Panc1 (cell line): Measurements from ENCODE around the gene DPP9. TPM values are rescaled to one million over a fixed set of nuclear protein-coding genes. Genes with fewer than 3 reads are reported as not detected.

Experiments
- ATAC-seq: fragments of 200-7000 bp; cut with Tn5 transposase; 2 replicates; pipeline ENCODE4 v1.9.1; 2020; ENCODE audit warnings: mild to moderate bottlenecking, moderate library complexity
- BruUV-seq: library from RNA; stranded (reverse); fragments of 400-500 nt; replicated peaks from 2 replicates; lab custom pipeline; 2021; lab: Mats Ljungman, UMichigan
- CTCF ChIA-PET: fragments of 300-600 bp; sonication (Branson Sonifier 250); formaldehyde crosslinking; loops from one replicate; lab custom pipeline; 2022; ENCODE audit warnings: antibody characterized with exemption; lab: Charles Lee
- POLR2A ChIA-PET: fragments of 300-600 bp; sonication (Branson Sonifier 250); formaldehyde crosslinking; loops from one replicate; lab custom pipeline; 2022; ENCODE audit warnings: antibody characterized with exemption; lab: Charles Lee
- DNase-seq: peaks from one replicate; pipeline ENCODE4 v3.0.0-alpha.2; 2010; ENCODE audit warnings: low read depth, low spot score
- H3K27ac ChIP-seq: 2 replicates; pipeline ENCODE4 v1.5.1; 2011; ENCODE audit warnings: mild to moderate bottlenecking, low read length, inconsistent platforms
- H3K27me3 ChIP-seq: fragments of 200-500 bp; sonication (Bioruptor generic); 2 replicates; pipeline ENCODE4 v1.6.0; 2014; ENCODE audit warnings: low read length, inconsistent platforms; ENCODE audit not compliant: control insufficient read depth, insufficient read depth
- H3K36me3 ChIP-seq: fragments of 200-500 bp; sonication (Bioruptor generic); 2 replicates; pipeline ENCODE4 v1.5.1; 2014; ENCODE audit warnings: inconsistent platforms, mild to moderate bottlenecking, low read length, moderate library complexity; ENCODE audit not compliant: control insufficient read depth, insufficient read depth
- H3K4me1 ChIP-seq: 2 replicates; pipeline ENCODE4 v1.5.1; 2011; ENCODE audit warnings: inconsistent platforms, mild to moderate bottlenecking, low read length, moderate library complexity; ENCODE audit not compliant: control insufficient read depth, insufficient read depth
- H3K4me3 ChIP-seq, 2 experiments: 2 replicates each; pipeline ENCODE4 v1.5.1; 2011 to 2012; ENCODE audit warnings: low read depth in 2 of 2, low read length in 2 of 2, mild to moderate bottlenecking in 2 of 2, inconsistent platforms in 1 of 2, moderate library complexity in 1 of 2
- H3K9me3 ChIP-seq: fragments of 200-500 bp; sonication (Bioruptor generic); 2 replicates; pipeline ENCODE4 v1.5.1; 2014; ENCODE audit warnings: low read depth, mild to moderate bottlenecking, inconsistent platforms, low read length, moderate library complexity; ENCODE audit not compliant: control insufficient read depth, insufficient read depth
- POLR2AphosphoS5 ChIP-seq: IDR thresholded peaks from 2 replicates; pipeline ENCODE4 v1.6.1; 2012; ENCODE audit warnings: mild to moderate bottlenecking, low read depth, low read length, moderate library complexity
- SIN3A ChIP-seq: IDR thresholded peaks from 2 replicates; pipeline ENCODE4 v1.6.1; 2012; ENCODE audit warnings: low read depth, mild to moderate bottlenecking, low read length, moderate library complexity, borderline replicate concordance; ENCODE audit not compliant: insufficient read depth
- TCF7L2 ChIP-seq: IDR thresholded peaks from 2 replicates; pipeline ENCODE4 v1.6.1; 2011; ENCODE audit warnings: mild to moderate bottlenecking, low read depth, low read length, inconsistent platforms
- in situ Hi-C: cut with HindIII; loops from 2 replicates; pipeline ENCODE4 v1.10.0; 2016; ENCODE audit warnings: low sequenced_read_pairs, low pct_unique_long_range_greater_than_20kb
- intact Hi-C: fragments of 100-400 bp; cut with micrococcal nuclease; formaldehyde crosslinking; loops from one replicate; pipeline ENCODE4 v1.10.0; 2022; ENCODE audit not compliant: unreplicated experiment
- total RNA-seq: library from RNA; stranded (reverse); gene quantifications from one replicate; pipeline ENCODE4 v1.2.1, GENCODE V29; 2021; ENCODE audit not compliant: unreplicated experiment
- TF ChIP-seq, protein P1 (sequence below): fragments of 450-650 bp; IDR thresholded peaks from 2 replicates; pipeline ENCODE4 v1.5.1; 2017; ENCODE audit warnings: mild to moderate bottlenecking
- TF ChIP-seq, protein P2 (sequence below), 2 experiments: IDR thresholded peaks; 2 replicates each; pipeline ENCODE4 v1.6.1; 2011 to 2012; ENCODE audit warnings: low read depth in 2 of 2, control low read depth in 1 of 2, low read length in 1 of 2, mild to moderate bottlenecking in 1 of 2, moderate library complexity in 1 of 2; ENCODE audit not compliant: insufficient read depth in 1 of 2

The DPP9 gene
- total RNA-seq, 1 experiment from 2014 or later = 108 TPM

DNA sequence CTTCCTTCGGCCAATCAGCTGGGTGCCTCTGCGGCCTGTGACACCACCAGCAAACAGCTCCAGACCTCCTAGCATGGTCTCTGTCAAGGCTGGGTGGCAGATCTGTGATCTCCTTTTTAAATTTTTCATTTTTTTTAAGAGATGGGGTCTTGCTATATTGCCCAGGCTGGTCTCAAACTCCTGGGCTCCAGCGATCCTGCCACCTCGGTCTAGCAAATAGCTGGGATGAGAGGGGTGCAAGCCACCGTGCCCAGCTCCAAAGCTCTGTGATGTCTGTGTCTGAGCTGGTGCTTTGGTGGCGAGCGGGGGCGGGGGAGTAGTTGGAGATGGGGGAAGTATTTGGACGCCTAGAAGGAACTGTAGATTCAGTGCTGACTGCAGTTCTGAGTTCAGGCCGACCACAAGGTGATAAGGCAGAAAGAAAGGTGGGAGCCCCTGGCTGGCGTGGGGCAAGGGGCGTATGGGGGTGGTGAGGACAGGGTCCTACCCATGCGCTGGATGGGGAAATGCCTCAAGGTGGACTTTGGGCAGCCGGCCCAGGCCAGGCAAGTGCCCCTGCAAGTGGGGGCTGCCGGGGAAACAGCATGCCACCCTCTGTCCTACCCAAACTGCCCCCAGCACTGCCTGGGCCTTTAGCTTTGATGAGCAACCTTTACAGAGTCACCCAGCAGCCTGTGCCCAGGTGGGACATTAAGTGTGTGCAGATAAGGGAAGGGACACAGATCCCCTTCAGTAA, 5.5 kb downstream of the DPP9 start:
- TF ChIP-seq, protein P1, sequence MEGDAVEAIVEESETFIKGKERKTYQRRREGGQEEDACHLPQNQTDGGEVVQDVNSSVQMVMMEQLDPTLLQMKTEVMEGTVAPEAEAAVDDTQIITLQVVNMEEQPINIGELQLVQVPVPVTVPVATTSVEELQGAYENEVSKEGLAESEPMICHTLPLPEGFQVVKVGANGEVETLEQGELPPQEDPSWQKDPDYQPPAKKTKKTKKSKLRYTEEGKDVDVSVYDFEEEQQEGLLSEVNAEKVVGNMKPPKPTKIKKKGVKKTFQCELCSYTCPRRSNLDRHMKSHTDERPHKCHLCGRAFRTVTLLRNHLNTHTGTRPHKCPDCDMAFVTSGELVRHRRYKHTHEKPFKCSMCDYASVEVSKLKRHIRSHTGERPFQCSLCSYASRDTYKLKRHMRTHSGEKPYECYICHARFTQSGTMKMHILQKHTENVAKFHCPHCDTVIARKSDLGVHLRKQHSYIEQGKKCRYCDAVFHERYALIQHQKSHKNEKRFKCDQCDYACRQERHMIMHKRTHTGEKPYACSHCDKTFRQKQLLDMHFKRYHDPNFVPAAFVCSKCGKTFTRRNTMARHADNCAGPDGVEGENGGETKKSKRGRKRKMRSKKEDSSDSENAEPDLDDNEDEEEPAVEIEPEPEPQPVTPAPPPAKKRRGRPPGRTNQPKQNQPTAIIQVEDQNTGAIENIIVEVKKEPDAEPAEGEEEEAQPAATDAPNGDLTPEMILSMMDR = no peak
- TF ChIP-seq SIN3A = no peak
- no peak for TF ChIP-seq POLR2AphosphoS5
- no peak for TF ChIP-seq TCF7L2
- TF ChIP-seq, protein P2, sequence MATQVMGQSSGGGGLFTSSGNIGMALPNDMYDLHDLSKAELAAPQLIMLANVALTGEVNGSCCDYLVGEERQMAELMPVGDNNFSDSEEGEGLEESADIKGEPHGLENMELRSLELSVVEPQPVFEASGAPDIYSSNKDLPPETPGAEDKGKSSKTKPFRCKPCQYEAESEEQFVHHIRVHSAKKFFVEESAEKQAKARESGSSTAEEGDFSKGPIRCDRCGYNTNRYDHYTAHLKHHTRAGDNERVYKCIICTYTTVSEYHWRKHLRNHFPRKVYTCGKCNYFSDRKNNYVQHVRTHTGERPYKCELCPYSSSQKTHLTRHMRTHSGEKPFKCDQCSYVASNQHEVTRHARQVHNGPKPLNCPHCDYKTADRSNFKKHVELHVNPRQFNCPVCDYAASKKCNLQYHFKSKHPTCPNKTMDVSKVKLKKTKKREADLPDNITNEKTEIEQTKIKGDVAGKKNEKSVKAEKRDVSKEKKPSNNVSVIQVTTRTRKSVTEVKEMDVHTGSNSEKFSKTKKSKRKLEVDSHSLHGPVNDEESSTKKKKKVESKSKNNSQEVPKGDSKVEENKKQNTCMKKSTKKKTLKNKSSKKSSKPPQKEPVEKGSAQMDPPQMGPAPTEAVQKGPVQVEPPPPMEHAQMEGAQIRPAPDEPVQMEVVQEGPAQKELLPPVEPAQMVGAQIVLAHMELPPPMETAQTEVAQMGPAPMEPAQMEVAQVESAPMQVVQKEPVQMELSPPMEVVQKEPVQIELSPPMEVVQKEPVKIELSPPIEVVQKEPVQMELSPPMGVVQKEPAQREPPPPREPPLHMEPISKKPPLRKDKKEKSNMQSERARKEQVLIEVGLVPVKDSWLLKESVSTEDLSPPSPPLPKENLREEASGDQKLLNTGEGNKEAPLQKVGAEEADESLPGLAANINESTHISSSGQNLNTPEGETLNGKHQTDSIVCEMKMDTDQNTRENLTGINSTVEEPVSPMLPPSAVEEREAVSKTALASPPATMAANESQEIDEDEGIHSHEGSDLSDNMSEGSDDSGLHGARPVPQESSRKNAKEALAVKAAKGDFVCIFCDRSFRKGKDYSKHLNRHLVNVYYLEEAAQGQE (IDR thresholded peaks at IDR 0.05; ENCODE audit: insufficient read depth in 1 of 2, low read depth in 2 of 2, low read length in 1 of 2) = no peak
- BruUV-seq = no TSS peak
- intact Hi-C loops (no loop called here), in situ Hi-C loops (no loop called here)
- Histone ChIP-seq H3K4me3 (no peak overlapping the region), H3K27ac (peak overlapping the region; percentile 78), H3K4me1 (peaks cover 69% of the 10 kb centered on the region), H3K9me3 (no peaks in the 10 kb centered on the region), H3K36me3 (peaks cover 3% of the 10 kb centered on the region), H3K27me3 (no peaks in the 10 kb centered on the region)
- POLR2A ChIA-PET = no interaction called here
- CTCF ChIA-PET = interaction anchor here (1.3 kb wide), 1 partner anchor 73 kb away, joined by 8 read pairs; the partner anchor contains the start of gene FEM1A
- no peak for DNase-seq
- ATAC-seq = peak; percentile 22

DNA sequence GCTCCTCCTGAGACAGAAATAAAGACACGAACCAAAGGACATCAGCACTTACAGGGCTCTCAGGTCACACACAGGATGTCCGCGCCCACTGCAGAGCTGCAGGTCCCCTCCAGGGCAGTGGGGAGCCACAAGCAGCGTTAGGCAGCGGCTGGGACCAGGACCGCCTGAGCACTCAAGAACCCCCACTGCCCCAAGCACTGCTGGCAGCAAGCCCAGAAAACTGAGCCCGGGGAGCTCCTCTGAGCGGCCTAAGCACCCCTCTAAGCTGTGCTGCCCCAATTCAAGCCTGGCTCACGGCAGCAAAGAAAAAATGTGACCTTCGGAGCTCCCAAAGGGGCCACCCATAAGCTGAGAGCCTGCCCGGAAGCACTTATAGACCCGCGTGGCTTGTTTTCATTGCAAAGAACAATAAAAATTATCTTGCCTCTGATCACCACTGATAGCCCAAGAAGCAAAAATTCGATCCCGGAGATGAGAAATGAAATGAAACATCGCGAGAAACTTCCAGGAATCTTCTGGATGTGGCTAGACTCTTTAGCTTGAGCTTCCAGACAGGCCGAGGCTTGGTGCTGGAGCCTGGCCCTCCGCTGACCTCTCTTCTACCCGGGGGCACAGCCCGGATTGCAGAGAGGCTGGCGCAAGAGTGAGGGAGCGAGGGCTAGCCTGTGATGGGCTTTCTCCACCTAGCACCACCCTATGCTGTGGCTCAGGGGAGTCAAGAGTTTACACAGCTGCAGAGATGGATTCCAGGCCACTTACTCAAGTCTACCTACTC, 6.3 kb downstream of the DPP9 start:
- ATAC-seq (peak; percentile 62), DNase-seq (no peak)
- H3K36me3 ChIP-seq = no peaks in the 10 kb centered on the region; the same call in 1 of the 2 replicates
- no peaks in the 10 kb centered on the region for H3K27me3 ChIP-seq
- no peaks in the 10 kb centered on the region for H3K9me3 ChIP-seq
- peaks cover 70% of the 10 kb centered on the region for H3K4me1 ChIP-seq
- ChIA-PET CTCF (interaction anchor here (0.6 to 1.3 kb wide), 2 partner anchors 23 to 74 kb away, joined by 3 to 8 read pairs; partner anchors contain the start of gene FEM1A), POLR2A (no interaction called here)
- peak; percentile 36; the same call in 1 of the 2 replicates for TF ChIP-seq POLR2AphosphoS5
- TF ChIP-seq, protein P2 (IDR thresholded peaks at IDR 0.05; ENCODE audit: insufficient read depth in 1 of 2, low read depth in 2 of 2, low read length in 1 of 2) = no peak
- TF ChIP-seq TCF7L2 = peak; percentile 36; the same call in 1 of the 2 replicates
- TF ChIP-seq, protein P1 = no peak
- no peak for TF ChIP-seq SIN3A
- intact Hi-C loops (no loop called here), in situ Hi-C loops (no loop called here)
- BruUV-seq = TSS peak; percentile 8
- peak overlapping the region; percentile 3 to 12; a peak in 2 of 4 replicates for H3K4me3 ChIP-seq
- peak overlapping the region; percentile 78 for H3K27ac ChIP-seq
